Stomach smooth muscle (tissue), 2 donors: Measurements from ENCODE around the gene PRAMEF12.
"Not testable (repeated sequence)": the region's sequence is repeated elsewhere in the genome, so short reads cannot be mapped to it uniquely, and the experiment has no call there.

Experiments used
- H3K27ac ChIP-seq: one replicate; pipeline ENCODE4 v1.7.0; 2013; ENCODE audit warnings: mild to moderate bottlenecking, low read length, inconsistent platforms
- H3K27me3 ChIP-seq, 2 donors: one replicate each; pipeline ENCODE4 v1.7.0; 2013; ENCODE audit warnings: low read length in 2 of 2; ENCODE audit not compliant: insufficient read depth in 2 of 2, control insufficient read depth in 1 of 2
- H3K36me3 ChIP-seq, 2 donors: one replicate each; pipeline ENCODE4 v1.7.0; 2013; ENCODE audit warnings: low read length in 2 of 2; ENCODE audit not compliant: control insufficient read depth in 2 of 2, insufficient read depth in 2 of 2
- H3K4me1 ChIP-seq: one replicate; pipeline ENCODE4 v1.7.0; 2013; ENCODE audit warnings: low read length; ENCODE audit not compliant: control insufficient read depth, insufficient read depth
- H3K4me3 ChIP-seq, 2 donors: one replicate each; pipeline ENCODE4 v1.7.0; 2013; ENCODE audit warnings: low read length in 2 of 2
- H3K9ac ChIP-seq, 2 donors: one replicate each; pipeline ENCODE4 v1.7.0; 2013; ENCODE audit warnings: low read length in 2 of 2, mild to moderate bottlenecking in 1 of 2
- H3K9me3 ChIP-seq, 2 donors: one replicate each; pipeline ENCODE4 v1.7.0; 2013; ENCODE audit warnings: low read length in 2 of 2; ENCODE audit not compliant: control insufficient read depth in 2 of 2
- donor health status: healthy.
- donor health status: Pancreatic carcinoma.

PRAMEF12 gene

GRCh38 chr1:12791097-12791496 lies 17.6 kb downstream of the PRAMEF12 start, which contains the start of gene PRAMEF1:
Gene PRAMEF1, plus strand, starts transcription at chr1:12791397. Its CDS starts 1,831 bp downstream, at chr1:12793228.
- not testable (repeated sequence) for H3K27ac ChIP-seq, H3K36me3 ChIP-seq, H3K4me1 ChIP-seq, H3K27me3 ChIP-seq, H3K9ac ChIP-seq, H3K9me3 ChIP-seq, H3K4me3 ChIP-seq

GRCh38 chr1:12798911-12799310 lies 25.4 kb downstream of the PRAMEF12 start:
- no peaks in the 10 kb centered on the region for H3K4me1 ChIP-seq
- H3K27ac ChIP-seq, result no peak overlapping the region
- H3K9ac ChIP-seq, result no peak overlapping the region
- H3K9me3 ChIP-seq, result no peaks in the 10 kb centered on the region
- H3K27me3 ChIP-seq, result peaks cover 0 to 2% of the 10 kb centered on the region in 2 donors
- no peak overlapping the region for H3K4me3 ChIP-seq
- no peaks in the 10 kb centered on the region for H3K36me3 ChIP-seq

GRCh38 chr1:12799730-12800129 lies 26.2 kb downstream of the PRAMEF12 start:
- H3K27me3 ChIP-seq, result peaks cover 0 to 2% of the 10 kb centered on the region in 2 donors
- H3K4me3 ChIP-seq, result no peak overlapping the region
- no peak overlapping the region for H3K27ac ChIP-seq
- H3K9ac ChIP-seq, result no peak overlapping the region
- H3K4me1 ChIP-seq, result no peaks in the 10 kb centered on the region
- H3K36me3 ChIP-seq, result no peaks in the 10 kb centered on the region
- no peaks in the 10 kb centered on the region for H3K9me3 ChIP-seq

- Histone ChIP-seq H3K27me3 (peaks cover 0 to 2% of the 10 kb centered on the region in 2 donors), H3K9ac (no peak overlapping the region), H3K9me3 (no peaks in the 10 kb centered on the region)
Measured at GRCh38 chr1:12809933-12810332, 36.4 kb downstream of the PRAMEF12 start.

GRCh38 chr1:12810691-12811408 lies 37.3 kb downstream of the PRAMEF12 start:
- Histone ChIP-seq H3K9ac (no peak overlapping the region), H3K9me3 (no peaks in the 10 kb centered on the region), H3K27me3 (peaks cover 0 to 2% of the 10 kb centered on the region in 2 donors), H3K4me3 (no peak overlapping the region), H3K27ac (no peak overlapping the region), H3K36me3 (no peaks in the 10 kb centered on the region), H3K4me1 (no peaks in the 10 kb centered on the region)

More at GRCh38 chr1:12809933-12810332, 36.4 kb downstream of the PRAMEF12 start:
- Histone ChIP-seq H3K4me1 (no peaks in the 10 kb centered on the region), H3K4me3 (no peak overlapping the region), H3K36me3 (no peaks in the 10 kb centered on the region), H3K27ac (no peak overlapping the region)

GRCh38 chr1:12811409-12811784 lies 37.9 kb downstream of the PRAMEF12 start:
- Histone ChIP-seq H3K27me3 (peaks cover 0 to 2% of the 10 kb centered on the region in 2 donors), H3K27ac (no peak overlapping the region), H3K4me1 (no peaks in the 10 kb centered on the region), H3K9ac (no peak overlapping the region), H3K9me3 (no peaks in the 10 kb centered on the region), H3K4me3 (no peak overlapping the region), H3K36me3 (no peaks in the 10 kb centered on the region)

- not testable (repeated sequence) for H3K4me3 ChIP-seq, H3K27me3 ChIP-seq, H3K4me1 ChIP-seq, H3K9me3 ChIP-seq, H3K36me3 ChIP-seq, H3K27ac ChIP-seq, H3K9ac ChIP-seq
Measured at GRCh38 chr1:12819061-12819460, 45.5 kb downstream of the PRAMEF12 start.
